Parathyroid adenoma (tissue), 2 donors: ENCODE data around the gene PSMD8.

ENCODE experiments used
- H2AFZ ChIP-seq: fragments of 300-600 bp; sonication (generic); one replicate; pipeline ENCODE4 v1.7.0; 2017; ENCODE audit warnings: antibody characterized with exemption, mild to moderate bottlenecking
- H3K27ac ChIP-seq: fragments of 300-600 bp; sonication (generic); one replicate; pipeline ENCODE4 v1.7.0; 2017
- H3K27me3 ChIP-seq: fragments of 300-600 bp; sonication (generic); one replicate; pipeline ENCODE4 v1.7.0; 2017; ENCODE audit warnings: low read length; ENCODE audit not compliant: control insufficient read depth, insufficient read depth
- H3K36me3 ChIP-seq: fragments of 300-600 bp; sonication (generic); one replicate; pipeline ENCODE4 v1.7.0; 2017; ENCODE audit warnings: low read length; ENCODE audit not compliant: control insufficient read depth, insufficient read depth
- H3K4me1 ChIP-seq: fragments of 300-600 bp; sonication (generic); one replicate; pipeline ENCODE4 v1.7.0; 2017; ENCODE audit warnings: control low read depth
- H3K4me2 ChIP-seq: fragments of 300-600 bp; sonication (generic); one replicate; pipeline ENCODE4 v1.7.0; 2017; ENCODE audit warnings: low read length
- H3K4me3 ChIP-seq: fragments of 300-600 bp; sonication (generic); one replicate; pipeline ENCODE4 v1.7.0; 2017; ENCODE audit warnings: low read depth, low read length
- H3K79me2 ChIP-seq: fragments of 300-600 bp; sonication (generic); one replicate; pipeline ENCODE4 v1.7.0; 2017; ENCODE audit warnings: control low read depth
- H3K9ac ChIP-seq: fragments of 300-600 bp; sonication (generic); one replicate; pipeline ENCODE4 v1.7.0; 2017; ENCODE audit warnings: mild to moderate bottlenecking
- H3K9me3 ChIP-seq: fragments of 300-600 bp; sonication (generic); one replicate; pipeline ENCODE4 v1.7.0; 2017; ENCODE audit warnings: low read length; ENCODE audit not compliant: control insufficient read depth
- TF ChIP-seq, protein P1 (sequence below): fragments of 300-600 bp; sonication (generic); IDR thresholded peaks from one replicate; pipeline ENCODE4 v1.7.0; 2017; ENCODE audit warnings: antibody characterized with exemption, mild to moderate bottlenecking
- donor health status: primary hyperparathyroidism.

PSMD8 gene

DNA sequence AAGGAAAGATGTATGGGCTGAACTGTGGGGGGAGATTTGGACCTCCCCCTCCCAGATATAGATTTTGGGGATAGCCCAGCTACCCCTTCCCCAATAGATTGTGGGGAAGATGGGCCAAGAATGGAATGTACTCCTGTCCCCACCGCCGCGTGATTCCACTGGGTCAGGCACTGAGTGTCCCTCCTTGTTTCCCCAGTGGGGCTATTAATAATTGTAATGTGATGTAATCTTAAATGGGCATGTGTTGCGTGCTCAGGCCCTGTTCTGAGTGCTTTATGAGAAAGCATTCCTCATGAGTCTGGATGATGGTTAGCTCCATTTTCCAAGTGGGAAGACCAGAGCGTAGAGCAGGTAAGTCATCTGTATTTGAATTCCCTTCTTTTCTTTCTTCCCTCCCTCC is 1.4 kb downstream of the PSMD8 start:
- Histone ChIP-seq H3K27me3 (no peaks in the 10 kb centered on the region), H3K9me3 (no peaks in the 10 kb centered on the region), H3K4me3 (peak overlapping the region; percentile 87), H3K4me1 (peaks cover 9% of the 10 kb centered on the region), H3K79me2 (peaks cover 40% of the 10 kb centered on the region), H3K36me3 (no peaks in the 10 kb centered on the region), H3K4me2 (peak overlapping the region; percentile 89), H2AFZ (no peak overlapping the region), H3K27ac (no peak overlapping the region), H3K9ac (no peak overlapping the region)
- TF ChIP-seq, protein P1, sequence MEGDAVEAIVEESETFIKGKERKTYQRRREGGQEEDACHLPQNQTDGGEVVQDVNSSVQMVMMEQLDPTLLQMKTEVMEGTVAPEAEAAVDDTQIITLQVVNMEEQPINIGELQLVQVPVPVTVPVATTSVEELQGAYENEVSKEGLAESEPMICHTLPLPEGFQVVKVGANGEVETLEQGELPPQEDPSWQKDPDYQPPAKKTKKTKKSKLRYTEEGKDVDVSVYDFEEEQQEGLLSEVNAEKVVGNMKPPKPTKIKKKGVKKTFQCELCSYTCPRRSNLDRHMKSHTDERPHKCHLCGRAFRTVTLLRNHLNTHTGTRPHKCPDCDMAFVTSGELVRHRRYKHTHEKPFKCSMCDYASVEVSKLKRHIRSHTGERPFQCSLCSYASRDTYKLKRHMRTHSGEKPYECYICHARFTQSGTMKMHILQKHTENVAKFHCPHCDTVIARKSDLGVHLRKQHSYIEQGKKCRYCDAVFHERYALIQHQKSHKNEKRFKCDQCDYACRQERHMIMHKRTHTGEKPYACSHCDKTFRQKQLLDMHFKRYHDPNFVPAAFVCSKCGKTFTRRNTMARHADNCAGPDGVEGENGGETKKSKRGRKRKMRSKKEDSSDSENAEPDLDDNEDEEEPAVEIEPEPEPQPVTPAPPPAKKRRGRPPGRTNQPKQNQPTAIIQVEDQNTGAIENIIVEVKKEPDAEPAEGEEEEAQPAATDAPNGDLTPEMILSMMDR: no peak

GRCh38 chr19:38376576-38376975 is 2.2 kb downstream of the PSMD8 start:
- H3K4me3 ChIP-seq: no peak overlapping the region
- TF ChIP-seq, protein P1: no peak
- H3K4me1 ChIP-seq: peaks cover 9% of the 10 kb centered on the region
- H3K27ac ChIP-seq: no peak overlapping the region
- H3K4me2 ChIP-seq: peak overlapping the region; percentile 9
- no peaks in the 10 kb centered on the region for H3K36me3 ChIP-seq
- no peak overlapping the region for H3K9ac ChIP-seq
- no peaks in the 10 kb centered on the region for H3K27me3 ChIP-seq
- no peaks in the 10 kb centered on the region for H3K9me3 ChIP-seq
- H3K79me2 ChIP-seq: peaks cover 43% of the 10 kb centered on the region
- no peak overlapping the region for H2AFZ ChIP-seq

- Histone ChIP-seq H3K36me3 (no peaks in the 10 kb centered on the region), H3K79me2 (peaks cover 43% of the 10 kb centered on the region), H3K27me3 (no peaks in the 10 kb centered on the region), H3K4me1 (peaks cover 9% of the 10 kb centered on the region), H3K9ac (no peak overlapping the region), H2AFZ (no peak overlapping the region), H3K4me3 (no peak overlapping the region), H3K4me2 (no peak overlapping the region), H3K27ac (no peak overlapping the region), H3K9me3 (no peaks in the 10 kb centered on the region)
- TF ChIP-seq, protein P1: no peak
These were observed 2.7 kb downstream of the PSMD8 start for GRCh38 chr19:38377052-38377451.

- Histone ChIP-seq H3K4me3 (no peak overlapping the region), H3K4me2 (no peak overlapping the region), H2AFZ (no peak overlapping the region), H3K27me3 (no peaks in the 10 kb centered on the region), H3K4me1 (peaks cover 6% of the 10 kb centered on the region), H3K36me3 (no peaks in the 10 kb centered on the region), H3K79me2 (peaks cover 43% of the 10 kb centered on the region), H3K9me3 (no peaks in the 10 kb centered on the region), H3K27ac (no peak overlapping the region), H3K9ac (no peak overlapping the region)
- TF ChIP-seq, protein P1: no peak
These were observed 4.5 kb downstream of the PSMD8 start for GRCh38 chr19:38378866-38379265.

GRCh38 chr19:38381138-38381537 is 6.8 kb downstream of the PSMD8 start:
- H3K9me3 ChIP-seq: no peaks in the 10 kb centered on the region
- no peak overlapping the region for H2AFZ ChIP-seq
- H3K4me2 ChIP-seq: no peak overlapping the region
- H3K27ac ChIP-seq: no peak overlapping the region
- TF ChIP-seq, protein P1: no peak
- H3K27me3 ChIP-seq: no peaks in the 10 kb centered on the region
- no peak overlapping the region for H3K9ac ChIP-seq
- peaks cover 1% of the 10 kb centered on the region for H3K4me1 ChIP-seq
- peaks cover 33% of the 10 kb centered on the region for H3K79me2 ChIP-seq
- H3K36me3 ChIP-seq: no peaks in the 10 kb centered on the region
- no peak overlapping the region for H3K4me3 ChIP-seq
